GM23338 (cell line): Measurements from ENCODE around the gene MRPL23. TPM values are rescaled to one million over a fixed set of nuclear protein-coding genes. Genes with fewer than 3 reads are reported as not detected.

ENCODE experiments used
- ATAC-seq: fragments of 200-7000 bp; cut with Tn5 transposase; 3 replicates; pipeline ENCODE4 v1.9.1; 2020
- DNase-seq: peaks from one replicate; pipeline ENCODE4 v3.0.0-alpha.2; 2015; ENCODE audit warnings: low spot score
- H2AFZ ChIP-seq: fragments of 200-600 bp; sonication (generic); 2 replicates; pipeline ENCODE4 v1.8.0; 2016; ENCODE audit warnings: antibody characterized with exemption, mild to moderate bottlenecking, moderate library complexity
- H3F3A ChIP-seq: fragments of 200-600 bp; sonication (generic); replicated peaks from 2 replicates; pipeline ENCODE4 v1.8.0; 2017; ENCODE audit warnings: antibody characterized with exemption, mixed run types, low read depth
- H3K27ac ChIP-seq: fragments of 200-600 bp; sonication (generic); 2 replicates; pipeline ENCODE4 v1.6.1; 2016; ENCODE audit warnings: low read depth
- H3K27me3 ChIP-seq: fragments of 200-600 bp; sonication (generic); 2 replicates; pipeline ENCODE4 v1.8.0; 2016; ENCODE audit warnings: mild to moderate bottlenecking, mixed run types, moderate library complexity; ENCODE audit not compliant: insufficient read depth
- H3K36me3 ChIP-seq: fragments of 200-600 bp; sonication (generic); 2 replicates; pipeline ENCODE4 v1.8.0; 2016; ENCODE audit warnings: mild to moderate bottlenecking; ENCODE audit not compliant: insufficient read depth
- H3K4me1 ChIP-seq: fragments of 200-600 bp; sonication (generic); 2 replicates; pipeline ENCODE4 v1.8.0; 2016; ENCODE audit warnings: mild to moderate bottlenecking, moderate library complexity; ENCODE audit not compliant: insufficient read depth
- H3K4me2 ChIP-seq: fragments of 200-600 bp; sonication (generic); 2 replicates; pipeline ENCODE4 v1.7.1; 2017; ENCODE audit warnings: mixed run types
- H3K4me3 ChIP-seq: fragments of 200-600 bp; sonication (generic); 2 replicates; pipeline ENCODE4 v1.6.1; 2016; ENCODE audit warnings: mixed run types
- H3K79me2 ChIP-seq: fragments of 200-600 bp; sonication (generic); replicated peaks from 2 replicates; pipeline ENCODE4 v1.8.0; 2017; ENCODE audit warnings: mild to moderate bottlenecking; ENCODE audit not compliant: insufficient read depth
- H3K9me2 ChIP-seq: fragments of 200-600 bp; sonication (generic); 2 replicates; pipeline ENCODE4 v1.8.0; 2017; ENCODE audit not compliant: insufficient read depth
- H4K20me1 ChIP-seq: fragments of 200-600 bp; sonication (generic); replicated peaks from 2 replicates; pipeline ENCODE4 v1.8.0; 2017; ENCODE audit warnings: mild to moderate bottlenecking; ENCODE audit not compliant: insufficient read depth
- H3K27ac Mint-ChIP-seq: 2 replicates; pipeline ENCODE4 v1.8.0; 2020; ENCODE audit warnings: inconsistent platforms, mild to moderate bottlenecking, moderate library complexity, mixed read lengths
- H3K27me3 Mint-ChIP-seq: 3 replicates; pipeline ENCODE4 v1.8.0; 2022; ENCODE audit warnings: low read depth, mild to moderate bottlenecking, moderate library complexity, mixed read lengths, inconsistent platforms; ENCODE audit not compliant: insufficient read depth, poor library complexity
- H3K36me3 Mint-ChIP-seq: 3 replicates; pipeline ENCODE4 v1.8.0; 2021; ENCODE audit warnings: low read depth, mild to moderate bottlenecking, inconsistent platforms, moderate library complexity, mixed read lengths
- H3K4me1 Mint-ChIP-seq: 3 replicates; pipeline ENCODE4 v1.8.0; 2020; ENCODE audit warnings: mild to moderate bottlenecking, inconsistent platforms, mixed read lengths
- H3K4me3 Mint-ChIP-seq: 3 replicates; pipeline ENCODE4 v1.8.0; 2021; ENCODE audit warnings: moderate library complexity, mild to moderate bottlenecking, inconsistent platforms, mixed read lengths
- H3K9me3 Mint-ChIP-seq: 3 replicates; pipeline ENCODE4 v1.8.0; 2020; ENCODE audit warnings: moderate library complexity, mild to moderate bottlenecking, inconsistent platforms, mixed read lengths
- CREB1 ChIP-seq: fragments of 250-450 bp; sonication (Bioruptor Pico); IDR thresholded peaks from 2 replicates; pipeline ENCODE4 v1.5.0; 2020; ENCODE audit warnings: low read depth, mild to moderate bottlenecking, moderate library complexity
- EZH2 ChIP-seq: fragments of 200-600 bp; sonication (generic); IDR thresholded peaks from one replicate; pipeline ENCODE4 v1.8.0; 2017; ENCODE audit warnings: antibody characterized with exemption, mild to moderate bottlenecking, low read depth; ENCODE audit not compliant: unreplicated experiment
- EZH2phosphoT487 ChIP-seq: fragments of 200-600 bp; sonication (generic); IDR thresholded peaks from one replicate; pipeline ENCODE4 v1.8.1; 2018; ENCODE audit warnings: antibody characterized with exemption; ENCODE audit not compliant: unreplicated experiment
- JUNB ChIP-seq: IDR thresholded peaks from one replicate; pipeline ENCODE4 v1.6.1; 2016; ENCODE audit warnings: antibody characterized with exemption; ENCODE audit not compliant: unreplicated experiment
- POLR2AphosphoS5 ChIP-seq: IDR thresholded peaks from 2 replicates; pipeline ENCODE4 v1.6.1; 2016; ENCODE audit warnings: antibody characterized with exemption, low read depth
- STAT1 ChIP-seq: IDR thresholded peaks from one replicate; pipeline ENCODE4 v1.6.1; 2016; ENCODE audit warnings: antibody characterized with exemption; ENCODE audit not compliant: unreplicated experiment
- ZNF114 ChIP-seq: fragments of 250-450 bp; sonication (Bioruptor Pico); IDR thresholded peaks from 2 replicates; pipeline ENCODE4 v1.5.0; 2020; ENCODE audit warnings: mild to moderate bottlenecking, moderate library complexity
- polyA plus RNA-seq: library from polyadenylated mRNA; unstranded; fragments of >200 nt; fragmentation: Nextera tagmentation; extraction: Ambion mirVana; gene quantifications from 2 replicates; pipeline ENCODE4 v1.2.1, GENCODE V29; 2016
- total RNA-seq: library from RNA; depleted of rRNA; stranded (reverse); fragments of >200 nt; shearing (Covaris generic); gene quantifications from 2 replicates; pipeline ENCODE4 v1.2.3, GENCODE V29; 2014
- TF ChIP-seq, protein P1 (sequence below): IDR thresholded peaks from 2 replicates; pipeline ENCODE4 v1.6.1; 2016; ENCODE audit warnings: antibody characterized with exemption
- TF ChIP-seq, protein P2 (sequence below): IDR thresholded peaks from one replicate; pipeline ENCODE4 v1.6.1; 2018; ENCODE audit warnings: antibody characterized with exemption; ENCODE audit not compliant: unreplicated experiment
- TF ChIP-seq, protein P3 (sequence below): fragments of 250-450 bp; sonication (Bioruptor Pico); IDR thresholded peaks from 2 replicates; pipeline ENCODE4 v1.5.0; 2020; ENCODE audit warnings: mild to moderate bottlenecking, moderate library complexity
- TF ChIP-seq, protein P4 (sequence below), 2 experiments: fragments of 200-600 bp in 1 of 2; sonication (generic) in 1 of 2; conservative IDR thresholded peaks; 2 replicates each; pipeline versions ENCODE4 v1.5.1 to v1.6.1; 2016 to 2017; ENCODE audit warnings: antibody characterized with exemption in 2 of 2, low read depth in 2 of 2, mild to moderate bottlenecking in 2 of 2, moderate library complexity in 1 of 2

MRPL23 gene
- total and polyA plus RNA-seq, 2 experiments from 2014 or later = 84.7 to 91.5 TPM

DNA sequence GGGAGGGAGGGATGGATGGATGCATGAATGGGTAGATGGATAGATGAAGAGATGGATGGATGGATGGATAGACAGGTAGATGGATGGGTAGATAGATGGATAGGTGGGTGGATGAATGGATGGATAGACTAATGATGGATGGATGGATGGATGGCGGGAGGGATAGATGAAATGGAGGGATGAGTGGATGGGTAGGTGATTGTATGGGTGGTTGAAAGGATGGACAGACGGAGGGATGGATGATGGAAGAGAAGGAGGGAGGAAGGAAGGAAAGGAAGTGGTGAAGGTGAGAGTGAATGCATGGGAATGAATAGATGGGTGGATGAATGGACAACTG is 31.4 kb upstream of the MRPL23 start:
- Mint-ChIP-seq H3K4me3 (no peak overlapping the region), H3K27me3 (peaks cover 5% of the 10 kb centered on the region), H3K9me3 (peaks cover 6% of the 10 kb centered on the region; the same call in 2 of the 3 replicates), H3K27ac (no peak overlapping the region), H3K4me1 (no peaks in the 10 kb centered on the region), H3K36me3 (no peaks in the 10 kb centered on the region; the same call in 2 of the 3 replicates)
- Histone ChIP-seq H3F3A (no peaks in the 10 kb centered on the region), H3K4me3 (no peak overlapping the region), H3K27ac (no peak overlapping the region), H3K79me2 (no peaks in the 10 kb centered on the region), H3K4me2 (no peak overlapping the region), H2AFZ (no peak overlapping the region), H4K20me1 (no peaks in the 10 kb centered on the region), H3K27me3 (no peaks in the 10 kb centered on the region), H3K9me2 (no peaks in the 10 kb centered on the region), H3K36me3 (no peaks in the 10 kb centered on the region), H3K4me1 (no peaks in the 10 kb centered on the region)
- TF ChIP-seq ZNF114 (no peak), STAT1 (no peak), EZH2 (no peak), POLR2AphosphoS5 (no peak), JUNB (no peak), CREB1 (CRISPR knock-in tag) (no peak), EZH2phosphoT487 (no peak)
- TF ChIP-seq, protein P1, sequence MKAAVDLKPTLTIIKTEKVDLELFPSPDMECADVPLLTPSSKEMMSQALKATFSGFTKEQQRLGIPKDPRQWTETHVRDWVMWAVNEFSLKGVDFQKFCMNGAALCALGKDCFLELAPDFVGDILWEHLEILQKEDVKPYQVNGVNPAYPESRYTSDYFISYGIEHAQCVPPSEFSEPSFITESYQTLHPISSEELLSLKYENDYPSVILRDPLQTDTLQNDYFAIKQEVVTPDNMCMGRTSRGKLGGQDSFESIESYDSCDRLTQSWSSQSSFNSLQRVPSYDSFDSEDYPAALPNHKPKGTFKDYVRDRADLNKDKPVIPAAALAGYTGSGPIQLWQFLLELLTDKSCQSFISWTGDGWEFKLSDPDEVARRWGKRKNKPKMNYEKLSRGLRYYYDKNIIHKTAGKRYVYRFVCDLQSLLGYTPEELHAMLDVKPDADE = no peak
- TF ChIP-seq, protein P2, sequence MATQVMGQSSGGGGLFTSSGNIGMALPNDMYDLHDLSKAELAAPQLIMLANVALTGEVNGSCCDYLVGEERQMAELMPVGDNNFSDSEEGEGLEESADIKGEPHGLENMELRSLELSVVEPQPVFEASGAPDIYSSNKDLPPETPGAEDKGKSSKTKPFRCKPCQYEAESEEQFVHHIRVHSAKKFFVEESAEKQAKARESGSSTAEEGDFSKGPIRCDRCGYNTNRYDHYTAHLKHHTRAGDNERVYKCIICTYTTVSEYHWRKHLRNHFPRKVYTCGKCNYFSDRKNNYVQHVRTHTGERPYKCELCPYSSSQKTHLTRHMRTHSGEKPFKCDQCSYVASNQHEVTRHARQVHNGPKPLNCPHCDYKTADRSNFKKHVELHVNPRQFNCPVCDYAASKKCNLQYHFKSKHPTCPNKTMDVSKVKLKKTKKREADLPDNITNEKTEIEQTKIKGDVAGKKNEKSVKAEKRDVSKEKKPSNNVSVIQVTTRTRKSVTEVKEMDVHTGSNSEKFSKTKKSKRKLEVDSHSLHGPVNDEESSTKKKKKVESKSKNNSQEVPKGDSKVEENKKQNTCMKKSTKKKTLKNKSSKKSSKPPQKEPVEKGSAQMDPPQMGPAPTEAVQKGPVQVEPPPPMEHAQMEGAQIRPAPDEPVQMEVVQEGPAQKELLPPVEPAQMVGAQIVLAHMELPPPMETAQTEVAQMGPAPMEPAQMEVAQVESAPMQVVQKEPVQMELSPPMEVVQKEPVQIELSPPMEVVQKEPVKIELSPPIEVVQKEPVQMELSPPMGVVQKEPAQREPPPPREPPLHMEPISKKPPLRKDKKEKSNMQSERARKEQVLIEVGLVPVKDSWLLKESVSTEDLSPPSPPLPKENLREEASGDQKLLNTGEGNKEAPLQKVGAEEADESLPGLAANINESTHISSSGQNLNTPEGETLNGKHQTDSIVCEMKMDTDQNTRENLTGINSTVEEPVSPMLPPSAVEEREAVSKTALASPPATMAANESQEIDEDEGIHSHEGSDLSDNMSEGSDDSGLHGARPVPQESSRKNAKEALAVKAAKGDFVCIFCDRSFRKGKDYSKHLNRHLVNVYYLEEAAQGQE = no peak
- TF ChIP-seq, protein P3, sequence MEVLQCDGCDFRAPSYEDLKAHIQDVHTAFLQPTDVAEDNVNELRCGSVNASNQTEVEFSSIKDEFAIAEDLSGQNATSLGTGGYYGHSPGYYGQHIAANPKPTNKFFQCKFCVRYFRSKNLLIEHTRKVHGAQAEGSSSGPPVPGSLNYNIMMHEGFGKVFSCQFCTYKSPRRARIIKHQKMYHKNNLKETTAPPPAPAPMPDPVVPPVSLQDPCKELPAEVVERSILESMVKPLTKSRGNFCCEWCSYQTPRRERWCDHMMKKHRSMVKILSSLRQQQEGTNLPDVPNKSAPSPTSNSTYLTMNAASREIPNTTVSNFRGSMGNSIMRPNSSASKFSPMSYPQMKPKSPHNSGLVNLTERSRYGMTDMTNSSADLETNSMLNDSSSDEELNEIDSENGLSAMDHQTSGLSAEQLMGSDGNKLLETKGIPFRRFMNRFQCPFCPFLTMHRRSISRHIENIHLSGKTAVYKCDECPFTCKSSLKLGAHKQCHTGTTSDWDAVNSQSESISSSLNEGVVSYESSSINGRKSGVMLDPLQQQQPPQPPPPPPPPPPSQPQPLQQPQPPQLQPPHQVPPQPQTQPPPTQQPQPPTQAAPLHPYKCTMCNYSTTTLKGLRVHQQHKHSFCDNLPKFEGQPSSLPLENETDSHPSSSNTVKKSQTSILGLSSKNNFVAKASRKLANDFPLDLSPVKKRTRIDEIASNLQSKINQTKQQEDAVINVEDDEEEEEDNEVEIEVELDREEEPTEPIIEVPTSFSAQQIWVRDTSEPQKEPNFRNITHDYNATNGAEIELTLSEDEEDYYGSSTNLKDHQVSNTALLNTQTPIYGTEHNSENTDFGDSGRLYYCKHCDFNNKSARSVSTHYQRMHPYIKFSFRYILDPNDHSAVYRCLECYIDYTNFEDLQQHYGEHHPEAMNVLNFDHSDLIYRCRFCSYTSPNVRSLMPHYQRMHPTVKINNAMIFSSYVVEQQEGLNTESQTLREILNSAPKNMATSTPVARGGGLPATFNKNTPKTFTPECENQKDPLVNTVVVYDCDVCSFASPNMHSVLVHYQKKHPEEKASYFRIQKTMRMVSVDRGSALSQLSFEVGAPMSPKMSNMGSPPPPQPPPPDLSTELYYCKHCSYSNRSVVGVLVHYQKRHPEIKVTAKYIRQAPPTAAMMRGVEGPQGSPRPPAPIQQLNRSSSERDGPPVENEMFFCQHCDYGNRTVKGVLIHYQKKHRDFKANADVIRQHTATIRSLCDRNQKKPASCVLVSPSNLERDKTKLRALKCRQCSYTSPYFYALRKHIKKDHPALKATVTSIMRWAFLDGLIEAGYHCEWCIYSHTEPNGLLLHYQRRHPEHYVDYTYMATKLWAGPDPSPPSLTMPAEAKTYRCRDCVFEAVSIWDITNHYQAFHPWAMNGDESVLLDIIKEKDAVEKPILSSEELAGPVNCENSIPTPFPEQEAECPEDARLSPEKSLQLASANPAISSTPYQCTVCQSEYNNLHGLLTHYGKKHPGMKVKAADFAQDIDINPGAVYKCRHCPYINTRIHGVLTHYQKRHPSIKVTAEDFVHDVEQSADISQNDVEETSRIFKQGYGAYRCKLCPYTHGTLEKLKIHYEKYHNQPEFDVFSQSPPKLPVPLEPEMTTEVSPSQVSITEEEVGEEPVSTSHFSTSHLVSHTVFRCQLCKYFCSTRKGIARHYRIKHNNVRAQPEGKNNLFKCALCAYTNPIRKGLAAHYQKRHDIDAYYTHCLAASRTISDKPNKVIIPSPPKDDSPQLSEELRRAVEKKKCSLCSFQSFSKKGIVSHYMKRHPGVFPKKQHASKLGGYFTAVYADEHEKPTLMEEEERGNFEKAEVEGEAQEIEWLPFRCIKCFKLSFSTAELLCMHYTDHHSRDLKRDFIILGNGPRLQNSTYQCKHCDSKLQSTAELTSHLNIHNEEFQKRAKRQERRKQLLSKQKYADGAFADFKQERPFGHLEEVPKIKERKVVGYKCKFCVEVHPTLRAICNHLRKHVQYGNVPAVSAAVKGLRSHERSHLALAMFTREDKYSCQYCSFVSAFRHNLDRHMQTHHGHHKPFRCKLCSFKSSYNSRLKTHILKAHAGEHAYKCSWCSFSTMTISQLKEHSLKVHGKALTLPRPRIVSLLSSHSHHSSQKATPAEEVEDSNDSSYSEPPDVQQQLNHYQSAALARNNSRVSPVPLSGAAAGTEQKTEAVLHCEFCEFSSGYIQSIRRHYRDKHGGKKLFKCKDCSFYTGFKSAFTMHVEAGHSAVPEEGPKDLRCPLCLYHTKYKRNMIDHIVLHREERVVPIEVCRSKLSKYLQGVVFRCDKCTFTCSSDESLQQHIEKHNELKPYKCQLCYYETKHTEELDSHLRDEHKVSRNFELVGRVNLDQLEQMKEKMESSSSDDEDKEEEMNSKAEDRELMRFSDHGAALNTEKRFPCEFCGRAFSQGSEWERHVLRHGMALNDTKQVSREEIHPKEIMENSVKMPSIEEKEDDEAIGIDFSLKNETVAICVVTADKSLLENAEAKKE (CRISPR knock-in tag) = no peak
- TF ChIP-seq, protein P4, sequence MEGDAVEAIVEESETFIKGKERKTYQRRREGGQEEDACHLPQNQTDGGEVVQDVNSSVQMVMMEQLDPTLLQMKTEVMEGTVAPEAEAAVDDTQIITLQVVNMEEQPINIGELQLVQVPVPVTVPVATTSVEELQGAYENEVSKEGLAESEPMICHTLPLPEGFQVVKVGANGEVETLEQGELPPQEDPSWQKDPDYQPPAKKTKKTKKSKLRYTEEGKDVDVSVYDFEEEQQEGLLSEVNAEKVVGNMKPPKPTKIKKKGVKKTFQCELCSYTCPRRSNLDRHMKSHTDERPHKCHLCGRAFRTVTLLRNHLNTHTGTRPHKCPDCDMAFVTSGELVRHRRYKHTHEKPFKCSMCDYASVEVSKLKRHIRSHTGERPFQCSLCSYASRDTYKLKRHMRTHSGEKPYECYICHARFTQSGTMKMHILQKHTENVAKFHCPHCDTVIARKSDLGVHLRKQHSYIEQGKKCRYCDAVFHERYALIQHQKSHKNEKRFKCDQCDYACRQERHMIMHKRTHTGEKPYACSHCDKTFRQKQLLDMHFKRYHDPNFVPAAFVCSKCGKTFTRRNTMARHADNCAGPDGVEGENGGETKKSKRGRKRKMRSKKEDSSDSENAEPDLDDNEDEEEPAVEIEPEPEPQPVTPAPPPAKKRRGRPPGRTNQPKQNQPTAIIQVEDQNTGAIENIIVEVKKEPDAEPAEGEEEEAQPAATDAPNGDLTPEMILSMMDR (conservative IDR thresholded peaks at IDR 0.05; ENCODE audit: low read depth in 2 of 2) = no peak
- ATAC-seq = no peak
- DNase-seq = no peak
